ENCODE measurements around the gene SPAAR. TPM values are rescaled to one million over a fixed set of nuclear protein-coding genes. Genes with fewer than 3 reads are reported as not detected.
"Not testable (repeated sequence)": the region's sequence is repeated elsewhere in the genome, so short reads cannot be mapped to it uniquely, and the experiment has no call there.

Gene SPAAR
- total RNA-seq, 1 donor from 2014 or later, result 0.83 TPM

GRCh38 chr9:35904338-35904737, 5.0 kb upstream of the SPAAR start:
- DNase-seq (ENCODE audit: low spot score), result no peak

- no peak for DNase-seq (ENCODE audit: low spot score)
These were observed 4.1 kb upstream of the SPAAR start for GRCh38 chr9:35905051-35905781.

GRCh38 chr9:35905912-35906679, 3.2 kb upstream of the SPAAR start, which contains the start of gene HRCT1:
Gene HRCT1, plus strand, starts transcription at chr9:35906202. Its CDS starts 86 bp downstream, at chr9:35906288.
- peak; percentile 93 for DNase-seq (ENCODE audit: low spot score)

- no peak for DNase-seq (ENCODE audit: low spot score)
These were observed 2.2 kb upstream of the SPAAR start for GRCh38 chr9:35906923-35907699.

- peak; percentile 54 for DNase-seq (ENCODE audit: low spot score)
These were observed 1.4 kb upstream of the SPAAR start for GRCh38 chr9:35907711-35908503.

GRCh38 chr9:35908504-35909125, 675 bp upstream of the SPAAR start:
- no peak for DNase-seq (ENCODE audit: low spot score)

- no peak for DNase-seq (ENCODE audit: low spot score)
These were observed 660 bp downstream of the SPAAR start for GRCh38 chr9:35909687-35910612.

GRCh38 chr9:35910613-35911359, 1.5 kb downstream of the SPAAR start:
- peak; percentile 62 for DNase-seq (ENCODE audit: low spot score)

GRCh38 chr9:35911690-35912089, 2.4 kb downstream of the SPAAR start:
- no peak for DNase-seq (ENCODE audit: low spot score)

GRCh38 chr9:35912791-35913400, 3.6 kb downstream of the SPAAR start:
- no peak for DNase-seq (ENCODE audit: low spot score)

- not testable (repeated sequence) for DNase-seq (ENCODE audit: low spot score)
These were observed 4.1 kb downstream of the SPAAR start for GRCh38 chr9:35913429-35913828.

GRCh38 chr9:35914301-35914807, 5.1 kb downstream of the SPAAR start:
- peak; percentile 71 for DNase-seq (ENCODE audit: low spot score)

GRCh38 chr9:35915681-35916294, 6.5 kb downstream of the SPAAR start:
- DNase-seq (ENCODE audit: low spot score), result no peak

GRCh38 chr9:35917261-35917660, 8.0 kb downstream of the SPAAR start:
- DNase-seq (ENCODE audit: low spot score), result no peak

GRCh38 chr9:35918780-35919179, 9.5 kb downstream of the SPAAR start:
- DNase-seq (ENCODE audit: low spot score), result no peak

- no peak for DNase-seq (ENCODE audit: low spot score)
These were observed 10.1 kb downstream of the SPAAR start for GRCh38 chr9:35919212-35920008.

- no peak for DNase-seq (ENCODE audit: low spot score)
These were observed 10.8 kb downstream of the SPAAR start for GRCh38 chr9:35920051-35920620.
